Measurements from ENCODE around the gene GPR173.

- TF ChIP-seq EZH2 (IDR thresholded peaks at IDR 0.05; ENCODE audit: borderline replicate concordance, low read depth, low read length, severe bottlenecking) (no peak), CTCF (IDR thresholded peaks at IDR 0.05; ENCODE audit: borderline replicate concordance, extremely low read depth, low read length, poor library complexity, severe bottlenecking) (no peak)
Measured at GRCh38 chrX:53088136-53088974, 39.8 kb downstream of the GPR173 start.

All from DND-41 (cell line).